Panc1 (cell line): Measurements from ENCODE around the gene IL31RA. TPM values are rescaled to one million over a fixed set of nuclear protein-coding genes. Genes with fewer than 3 reads are reported as not detected.

Source experiments
- ATAC-seq: fragments of 200-7000 bp; cut with Tn5 transposase; 2 replicates; pipeline ENCODE4 v1.9.1; 2020; ENCODE audit warnings: mild to moderate bottlenecking, moderate library complexity
- BruUV-seq: library from RNA; stranded (reverse); fragments of 400-500 nt; replicated peaks from 2 replicates; lab custom pipeline; 2021; lab: Mats Ljungman, UMichigan
- CTCF ChIA-PET: fragments of 300-600 bp; sonication (Branson Sonifier 250); formaldehyde crosslinking; loops from one replicate; lab custom pipeline; 2022; ENCODE audit warnings: antibody characterized with exemption; lab: Charles Lee
- POLR2A ChIA-PET: fragments of 300-600 bp; sonication (Branson Sonifier 250); formaldehyde crosslinking; loops from one replicate; lab custom pipeline; 2022; ENCODE audit warnings: antibody characterized with exemption; lab: Charles Lee
- DNase-seq: peaks from one replicate; pipeline ENCODE4 v3.0.0-alpha.2; 2010; ENCODE audit warnings: low read depth, low spot score
- H3K27ac ChIP-seq: 2 replicates; pipeline ENCODE4 v1.5.1; 2011; ENCODE audit warnings: mild to moderate bottlenecking, low read length, inconsistent platforms
- H3K27me3 ChIP-seq: fragments of 200-500 bp; sonication (Bioruptor generic); 2 replicates; pipeline ENCODE4 v1.6.0; 2014; ENCODE audit warnings: low read length, inconsistent platforms; ENCODE audit not compliant: control insufficient read depth, insufficient read depth
- H3K36me3 ChIP-seq: fragments of 200-500 bp; sonication (Bioruptor generic); 2 replicates; pipeline ENCODE4 v1.5.1; 2014; ENCODE audit warnings: inconsistent platforms, mild to moderate bottlenecking, low read length, moderate library complexity; ENCODE audit not compliant: control insufficient read depth, insufficient read depth
- H3K4me1 ChIP-seq: 2 replicates; pipeline ENCODE4 v1.5.1; 2011; ENCODE audit warnings: inconsistent platforms, mild to moderate bottlenecking, low read length, moderate library complexity; ENCODE audit not compliant: control insufficient read depth, insufficient read depth
- H3K4me3 ChIP-seq, 2 experiments: 2 replicates each; pipeline ENCODE4 v1.5.1; 2011 to 2012; ENCODE audit warnings: low read depth in 2 of 2, low read length in 2 of 2, mild to moderate bottlenecking in 2 of 2, inconsistent platforms in 1 of 2, moderate library complexity in 1 of 2
- H3K9me3 ChIP-seq: fragments of 200-500 bp; sonication (Bioruptor generic); 2 replicates; pipeline ENCODE4 v1.5.1; 2014; ENCODE audit warnings: low read depth, mild to moderate bottlenecking, inconsistent platforms, low read length, moderate library complexity; ENCODE audit not compliant: control insufficient read depth, insufficient read depth
- CTCF ChIP-seq: fragments of 450-650 bp; IDR thresholded peaks from 2 replicates; pipeline ENCODE4 v1.5.1; 2017; ENCODE audit warnings: mild to moderate bottlenecking
- POLR2AphosphoS5 ChIP-seq: IDR thresholded peaks from 2 replicates; pipeline ENCODE4 v1.6.1; 2012; ENCODE audit warnings: mild to moderate bottlenecking, low read depth, low read length, moderate library complexity
- REST ChIP-seq, 2 experiments: IDR thresholded peaks; 2 replicates each; pipeline ENCODE4 v1.6.1; 2011 to 2012; ENCODE audit warnings: low read depth in 2 of 2, control low read depth in 1 of 2, low read length in 1 of 2, mild to moderate bottlenecking in 1 of 2, moderate library complexity in 1 of 2; ENCODE audit not compliant: insufficient read depth in 1 of 2
- SIN3A ChIP-seq: IDR thresholded peaks from 2 replicates; pipeline ENCODE4 v1.6.1; 2012; ENCODE audit warnings: low read depth, mild to moderate bottlenecking, low read length, moderate library complexity, borderline replicate concordance; ENCODE audit not compliant: insufficient read depth
- TCF7L2 ChIP-seq: IDR thresholded peaks from 2 replicates; pipeline ENCODE4 v1.6.1; 2011; ENCODE audit warnings: mild to moderate bottlenecking, low read depth, low read length, inconsistent platforms
- in situ Hi-C: cut with HindIII; loops from 2 replicates; pipeline ENCODE4 v1.10.0; 2016; ENCODE audit warnings: low sequenced_read_pairs, low pct_unique_long_range_greater_than_20kb
- intact Hi-C: fragments of 100-400 bp; cut with micrococcal nuclease; formaldehyde crosslinking; loops from one replicate; pipeline ENCODE4 v1.10.0; 2022; ENCODE audit not compliant: unreplicated experiment
- total RNA-seq: library from RNA; stranded (reverse); gene quantifications from one replicate; pipeline ENCODE4 v1.2.1, GENCODE V29; 2021; ENCODE audit not compliant: unreplicated experiment

Gene IL31RA
- total RNA-seq, 1 experiment from 2014 or later = 3.1 TPM

- in situ Hi-C loops = no loop called here
- CTCF ChIA-PET = no interaction called here
- BruUV-seq = no TSS peak
- H3K4me1 ChIP-seq = peaks cover 5% of the 10 kb centered on the region; the same call in 1 of the 2 replicates
- DNase-seq = no peak
- no peak overlapping the region for H3K4me3 ChIP-seq
- H3K27ac ChIP-seq = no peak overlapping the region
- no peak for ATAC-seq
- intact Hi-C loops = no loop called here
- H3K27me3 ChIP-seq = no peaks in the 10 kb centered on the region
- TF ChIP-seq TCF7L2 (no peak), REST (IDR thresholded peaks at IDR 0.05; ENCODE audit: insufficient read depth in 1 of 2, low read depth in 2 of 2, low read length in 1 of 2) (no peak), CTCF (no peak), POLR2AphosphoS5 (no peak), SIN3A (no peak)
- H3K36me3 ChIP-seq = no peaks in the 10 kb centered on the region
- POLR2A ChIA-PET = no interaction called here
- H3K9me3 ChIP-seq = no peaks in the 10 kb centered on the region
These were observed 6.9 kb downstream of the IL31RA start for GRCh38 chr5:55858104-55858503.

GRCh38 chr5:55860288-55860687, 9.1 kb downstream of the IL31RA start:
- intact Hi-C loops = no loop called here

More at GRCh38 chr5:55860288-55860687, 9.1 kb downstream of the IL31RA start:
- TF ChIP-seq TCF7L2 (no peak), CTCF (no peak), POLR2AphosphoS5 (no peak), SIN3A (no peak), REST (IDR thresholded peaks at IDR 0.05; ENCODE audit: insufficient read depth in 1 of 2, low read depth in 2 of 2, low read length in 1 of 2) (no peak)
- Histone ChIP-seq H3K4me1 (no peaks in the 10 kb centered on the region), H3K36me3 (no peaks in the 10 kb centered on the region), H3K27ac (no peak overlapping the region), H3K4me3 (no peak overlapping the region), H3K27me3 (no peaks in the 10 kb centered on the region), H3K9me3 (no peaks in the 10 kb centered on the region)
- ChIA-PET CTCF (no interaction called here), POLR2A (no interaction called here)
- ATAC-seq (no peak), DNase-seq (no peak)
- BruUV-seq = no TSS peak
- in situ Hi-C loops = no loop called here
